Measurements from ENCODE around the gene KRTAP23-1.

Gene KRTAP23-1

DNA sequence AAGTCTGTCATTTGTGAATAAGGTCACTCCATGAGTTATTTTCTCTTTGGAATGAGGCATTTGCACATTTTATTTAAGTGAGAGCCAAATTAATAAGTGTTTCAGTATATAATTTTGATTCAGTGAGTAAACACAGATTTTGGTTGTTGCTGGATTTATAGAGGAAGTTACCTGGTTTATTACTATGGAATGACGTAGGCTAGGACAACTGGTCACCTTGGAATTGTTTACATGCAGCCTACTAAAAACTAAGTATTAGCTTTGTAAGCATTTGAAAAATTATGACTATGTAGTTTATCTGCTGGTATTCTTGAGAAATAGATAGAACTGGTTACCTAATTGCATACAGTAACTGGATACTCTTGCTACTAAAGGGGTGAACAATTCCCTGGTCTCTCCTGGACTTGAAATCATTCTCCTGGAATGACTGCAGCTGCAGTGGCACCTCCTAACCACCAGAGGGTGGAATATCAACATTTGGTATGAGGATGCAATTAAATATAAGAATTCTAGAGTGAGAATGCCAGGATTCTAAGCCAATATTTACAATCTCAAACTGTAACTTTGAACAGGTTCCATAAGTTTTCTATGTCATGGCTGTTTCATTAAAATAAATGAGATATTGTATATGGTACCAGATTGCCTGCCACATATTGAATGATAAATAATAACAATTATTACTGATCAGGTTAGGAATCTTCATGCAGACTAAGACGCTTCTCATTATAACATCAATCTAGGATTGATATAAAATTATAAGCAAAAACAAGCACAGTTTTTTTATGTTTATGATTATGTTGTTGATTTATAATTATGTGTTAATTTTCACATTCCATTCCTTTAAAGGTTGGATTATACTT is 7.5 kb downstream of the KRTAP23-1 start:
- DNase-seq (ENCODE audit: extremely low read depth, insufficient read length), result no peak
- Histone ChIP-seq H3K36me3 (ENCODE audit: control insufficient read depth, insufficient read depth, low read length) (no peaks in the 10 kb centered on the region), H3K27me3 (replicated peaks; ENCODE audit: control insufficient read depth, insufficient read depth, low read length) (no peaks in the 10 kb centered on the region), H3K4me3 (replicated peaks; ENCODE audit: low read depth, low read length) (no peak overlapping the region)
- TF ChIP-seq, protein P1, sequence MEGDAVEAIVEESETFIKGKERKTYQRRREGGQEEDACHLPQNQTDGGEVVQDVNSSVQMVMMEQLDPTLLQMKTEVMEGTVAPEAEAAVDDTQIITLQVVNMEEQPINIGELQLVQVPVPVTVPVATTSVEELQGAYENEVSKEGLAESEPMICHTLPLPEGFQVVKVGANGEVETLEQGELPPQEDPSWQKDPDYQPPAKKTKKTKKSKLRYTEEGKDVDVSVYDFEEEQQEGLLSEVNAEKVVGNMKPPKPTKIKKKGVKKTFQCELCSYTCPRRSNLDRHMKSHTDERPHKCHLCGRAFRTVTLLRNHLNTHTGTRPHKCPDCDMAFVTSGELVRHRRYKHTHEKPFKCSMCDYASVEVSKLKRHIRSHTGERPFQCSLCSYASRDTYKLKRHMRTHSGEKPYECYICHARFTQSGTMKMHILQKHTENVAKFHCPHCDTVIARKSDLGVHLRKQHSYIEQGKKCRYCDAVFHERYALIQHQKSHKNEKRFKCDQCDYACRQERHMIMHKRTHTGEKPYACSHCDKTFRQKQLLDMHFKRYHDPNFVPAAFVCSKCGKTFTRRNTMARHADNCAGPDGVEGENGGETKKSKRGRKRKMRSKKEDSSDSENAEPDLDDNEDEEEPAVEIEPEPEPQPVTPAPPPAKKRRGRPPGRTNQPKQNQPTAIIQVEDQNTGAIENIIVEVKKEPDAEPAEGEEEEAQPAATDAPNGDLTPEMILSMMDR (IDR thresholded peaks at IDR 0.05; ENCODE audit: insufficient read depth, low read length, poor library complexity, severe bottlenecking), result peak; percentile 61

DNA sequence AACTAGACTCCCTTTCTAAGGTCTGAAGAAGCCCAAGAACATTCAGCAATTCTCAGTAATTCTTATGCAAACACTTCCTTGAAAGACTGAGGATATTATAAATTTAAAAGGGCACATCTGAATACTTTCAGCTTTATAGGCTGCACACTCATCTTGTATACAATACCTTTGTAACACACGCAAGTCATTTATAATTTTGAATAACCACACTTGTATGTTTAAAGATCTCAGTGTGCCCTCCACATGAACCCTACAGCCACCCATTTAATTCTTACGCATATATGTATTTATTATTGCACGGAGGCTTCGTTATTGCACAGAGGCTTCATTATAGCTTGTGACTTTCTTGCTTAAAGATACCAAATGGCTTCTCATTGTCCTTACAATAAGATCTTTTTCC is 9.7 kb downstream of the KRTAP23-1 start:
- TF ChIP-seq, protein P1 (IDR thresholded peaks at IDR 0.05; ENCODE audit: insufficient read depth, low read length, poor library complexity, severe bottlenecking), result no peak
- Histone ChIP-seq H3K4me3 (replicated peaks; ENCODE audit: low read depth, low read length) (no peak overlapping the region), H3K27me3 (replicated peaks; ENCODE audit: control insufficient read depth, insufficient read depth, low read length) (no peaks in the 10 kb centered on the region), H3K36me3 (ENCODE audit: control insufficient read depth, insufficient read depth, low read length) (no peaks in the 10 kb centered on the region)
- DNase-seq (ENCODE audit: extremely low read depth, insufficient read length), result no peak

DNA sequence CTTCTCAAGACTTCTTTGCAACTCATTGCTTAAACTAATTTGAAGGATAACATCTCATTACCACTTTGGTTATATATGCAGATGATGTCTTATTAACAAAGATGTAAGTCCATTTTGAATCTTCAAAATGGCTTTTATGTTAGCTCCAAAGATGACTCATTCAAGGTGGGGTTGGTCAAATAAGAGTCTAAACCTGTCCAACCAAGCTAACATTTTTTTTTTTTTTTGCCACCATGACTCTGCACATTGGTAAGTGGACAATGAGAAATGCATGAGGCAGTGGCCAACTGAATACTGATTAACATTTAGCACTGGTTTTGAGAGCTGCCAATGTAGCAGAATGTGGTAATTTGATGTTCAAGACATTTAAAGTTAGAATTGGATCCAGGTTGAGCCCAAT is 10.6 kb downstream of the KRTAP23-1 start:
- Histone ChIP-seq H3K4me3 (replicated peaks; ENCODE audit: low read depth, low read length) (no peak overlapping the region), H3K27me3 (replicated peaks; ENCODE audit: control insufficient read depth, insufficient read depth, low read length) (no peaks in the 10 kb centered on the region), H3K36me3 (ENCODE audit: control insufficient read depth, insufficient read depth, low read length) (no peaks in the 10 kb centered on the region)
- DNase-seq (ENCODE audit: extremely low read depth, insufficient read length), result no peak
- TF ChIP-seq, protein P1 (IDR thresholded peaks at IDR 0.05; ENCODE audit: insufficient read depth, low read length, poor library complexity, severe bottlenecking), result no peak

DNA sequence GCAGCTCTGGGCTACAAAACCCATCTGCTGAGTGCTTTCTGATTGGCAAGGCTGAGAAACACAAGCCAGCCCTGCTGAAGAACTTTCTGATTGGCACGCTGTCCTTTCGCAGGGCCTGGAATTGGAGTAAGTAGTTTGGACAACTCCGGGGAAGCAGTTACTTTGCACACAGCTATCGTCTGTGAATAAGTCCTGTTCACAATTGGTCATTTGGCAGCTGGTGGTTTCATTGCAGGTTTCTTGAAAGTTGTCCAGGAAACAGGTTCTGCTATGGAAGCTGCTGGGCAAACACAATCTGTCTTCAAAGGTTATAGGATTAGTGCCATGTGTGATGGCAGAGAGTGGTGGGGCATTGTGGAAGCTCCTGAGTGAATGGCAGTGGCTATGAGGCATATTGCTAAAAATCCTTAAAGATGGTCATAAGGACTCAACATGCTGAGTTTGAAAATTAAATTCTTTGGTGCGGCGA is 11.1 kb downstream of the KRTAP23-1 start, which contains the start of gene KRTAP27-1:
KRTAP27-1 (minus strand) TSS at position 419 of the 469 bp plus-strand sequence; CDS start at position 393, 26 bp downstream.
- Histone ChIP-seq H3K36me3 (ENCODE audit: control insufficient read depth, insufficient read depth, low read length) (no peaks in the 10 kb centered on the region), H3K4me3 (replicated peaks; ENCODE audit: low read depth, low read length) (no peak within 1 kb of the TSS), H3K27me3 (replicated peaks; ENCODE audit: control insufficient read depth, insufficient read depth, low read length) (no peaks in the 10 kb centered on the region)
- no peak for DNase-seq (ENCODE audit: extremely low read depth, insufficient read length)
- TF ChIP-seq, protein P1 (IDR thresholded peaks at IDR 0.05; ENCODE audit: insufficient read depth, low read length, poor library complexity, severe bottlenecking), result no peak

DNA sequence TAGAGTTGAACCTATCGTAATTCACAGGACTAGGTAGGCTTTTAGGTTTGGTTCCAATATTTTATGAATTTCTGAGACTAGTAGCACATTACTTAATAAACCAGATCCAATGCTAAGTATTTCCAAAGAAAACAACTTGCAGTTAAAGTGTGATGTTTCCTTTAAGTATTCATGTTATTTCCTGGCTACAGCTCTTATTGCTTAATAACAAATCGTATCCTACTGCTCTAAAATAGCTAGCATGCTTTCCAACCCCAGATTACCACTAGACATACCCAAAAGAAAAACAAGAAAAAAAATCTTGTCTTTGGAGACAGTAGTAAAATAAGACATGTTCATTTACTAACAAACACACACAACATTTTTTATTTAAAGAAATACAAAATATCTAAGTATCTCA is 11.8 kb downstream of the KRTAP23-1 start:
- no peak for DNase-seq (ENCODE audit: extremely low read depth, insufficient read length)
- Histone ChIP-seq H3K36me3 (ENCODE audit: control insufficient read depth, insufficient read depth, low read length) (no peaks in the 10 kb centered on the region), H3K27me3 (replicated peaks; ENCODE audit: control insufficient read depth, insufficient read depth, low read length) (no peaks in the 10 kb centered on the region), H3K4me3 (replicated peaks; ENCODE audit: low read depth, low read length) (no peak overlapping the region)
- TF ChIP-seq, protein P1 (IDR thresholded peaks at IDR 0.05; ENCODE audit: insufficient read depth, low read length, poor library complexity, severe bottlenecking), result no peak
